H1 (cell line): ENCODE data around the gene TACR2. TPM values are rescaled to one million over a fixed set of nuclear protein-coding genes. Genes with fewer than 3 reads are reported as not detected.

Experiments
- CTCF ChIA-PET: fragments of 300-600 bp; sonication (Branson Sonifier 250); formaldehyde crosslinking; loops from one replicate; lab custom pipeline; 2021; ENCODE audit not compliant: partially characterized antibody; lab: Charles Lee
- POLR2A ChIA-PET: fragments of 300-600 bp; sonication (Branson Sonifier 250); formaldehyde crosslinking; loops from one replicate; lab custom pipeline; 2021; ENCODE audit warnings: inconsistent platforms; ENCODE audit not compliant: partially characterized antibody; lab: Charles Lee
- DNase-seq, 2 experiments: peaks; one replicate each; pipeline versions ENCODE4 v3.0.0 to v3.0.0-alpha.2; 2010 to 2022; ENCODE audit warnings: low spot score in 2 of 2, low read depth in 1 of 2, mixed read lengths in 1 of 2
- FAIRE-seq: peaks from 2 replicates; lab custom pipeline; 2011; peaks lifted over from hg19 to GRCh38; lab: Jason Lieb, UNC
- H2AFZ ChIP-seq: 2 replicates; pipeline ENCODE4 v1.8.1; 2012; ENCODE audit warnings: low read length, inconsistent platforms
- H2AK5ac ChIP-seq: 2 replicates; pipeline ENCODE4 v1.6.1; 2013; ENCODE audit warnings: low read depth, low read length
- H2BK120ac ChIP-seq: replicated peaks from 2 replicates; pipeline ENCODE3; 2013; ENCODE audit warnings: low read depth, low read length, inconsistent platforms
- H2BK12ac ChIP-seq: 2 replicates; pipeline ENCODE4 v1.6.1; 2013; ENCODE audit warnings: low read depth, low read length
- H2BK15ac ChIP-seq: 2 replicates; pipeline ENCODE4 v1.6.1; 2013; ENCODE audit warnings: low read length
- H2BK20ac ChIP-seq: 2 replicates; pipeline ENCODE4 v1.6.1; 2013; ENCODE audit warnings: low read length
- H2BK5ac ChIP-seq: 2 replicates; pipeline ENCODE4 v1.6.1; 2013; ENCODE audit warnings: low read depth, low read length
- H3K14ac ChIP-seq: 2 replicates; pipeline ENCODE4 v1.6.1; 2013; ENCODE audit warnings: inconsistent platforms; ENCODE audit not compliant: insufficient read length
- H3K18ac ChIP-seq: 2 replicates; pipeline ENCODE4 v1.6.1; 2013; ENCODE audit warnings: low read length; ENCODE audit errors: extremely low read depth
- H3K23ac ChIP-seq: 2 replicates; pipeline ENCODE4 v1.6.1; 2013; ENCODE audit warnings: inconsistent platforms; ENCODE audit not compliant: insufficient read length
- H3K23me2 ChIP-seq: 2 replicates; pipeline ENCODE4 v1.6.1; 2013; ENCODE audit warnings: low read depth, low read length
- H3K27ac ChIP-seq: 2 replicates; pipeline ENCODE4 v1.6.1; 2011; ENCODE audit warnings: low read depth, low read length, inconsistent platforms
- H3K27me3 ChIP-seq, 4 experiments: replicated peaks in 1 of 4; 1 replicate in 1 of 4; 2 replicates in 3 of 4; pipeline versions ENCODE4 v1.6.1 to v1.8.1; 2011 to 2013; ENCODE audit warnings: low read length in 3 of 4, mild to moderate bottlenecking in 3 of 4, inconsistent platforms in 2 of 4, mixed read lengths in 2 of 4, moderate library complexity in 1 of 4; ENCODE audit not compliant: control insufficient read depth in 3 of 4, insufficient read depth in 3 of 4; ENCODE audit errors: extremely low read depth in 1 of 4
- H3K36me3 ChIP-seq, 4 experiments: 2 replicates each; pipeline versions ENCODE4 v1.6.1 to v1.8.1; 2011 to 2013; ENCODE audit warnings: mild to moderate bottlenecking in 4 of 4, low read length in 3 of 4, moderate library complexity in 2 of 4, control low read depth in 1 of 4, inconsistent platforms in 1 of 4; ENCODE audit not compliant: insufficient read depth in 4 of 4, control insufficient read depth in 2 of 4
- H3K4ac ChIP-seq: replicated peaks from 2 replicates; pipeline ENCODE3; 2013; ENCODE audit warnings: low read length, low read depth, mixed read lengths, inconsistent platforms; ENCODE audit not compliant: insufficient read length
- H3K4me1 ChIP-seq, 4 experiments: replicated peaks in 1 of 4; 1 replicate in 1 of 4; 2 replicates in 3 of 4; pipeline versions ENCODE4 v1.6.1 to v1.8.1; 2011 to 2013; ENCODE audit warnings: low read length in 3 of 4, inconsistent platforms in 2 of 4, mixed read lengths in 1 of 4; ENCODE audit not compliant: insufficient read depth in 4 of 4, control insufficient read depth in 3 of 4
- H3K4me2 ChIP-seq, 2 experiments: 2 replicates each; pipeline versions ENCODE4 v1.6.1 to v1.8.1; 2011 to 2013; ENCODE audit warnings: low read depth in 2 of 2, low read length in 2 of 2, control low read depth in 1 of 2, inconsistent platforms in 1 of 2, mild to moderate bottlenecking in 1 of 2; ENCODE audit not compliant: insufficient read depth in 1 of 2
- H3K4me3 ChIP-seq, 4 experiments: fragments of 200-600, 300-600 bp in 1 of 4; sonication (generic), shearing (Covaris generic), sonication (Bioruptor Twin) in 1 of 4; 2 replicates each; pipeline versions ENCODE4 v1.5.1 to v1.8.1; 2011 to 2016; ENCODE audit warnings: low read length in 4 of 4, low read depth in 3 of 4, control low read depth in 2 of 4, inconsistent platforms in 2 of 4, mild to moderate bottlenecking in 2 of 4, mixed read lengths in 1 of 4, moderate library complexity in 1 of 4; ENCODE audit not compliant: insufficient read depth in 2 of 4; ENCODE audit errors: extremely low read depth in 1 of 4
- H3K56ac ChIP-seq: replicated peaks from 2 replicates; pipeline ENCODE3; 2013; ENCODE audit warnings: low read depth, mild to moderate bottlenecking, mixed read lengths, low read length, inconsistent platforms; ENCODE audit not compliant: insufficient read length
- H3K79me1 ChIP-seq: 2 replicates; pipeline ENCODE4 v1.6.1; 2013; ENCODE audit warnings: low read depth, low read length, control low read depth
- H3K79me2 ChIP-seq, 2 experiments: 2 replicates each; pipeline versions ENCODE4 v1.6.1 to v1.8.1; 2012 to 2013; ENCODE audit warnings: low read length in 2 of 2, mild to moderate bottlenecking in 2 of 2, inconsistent platforms in 1 of 2; ENCODE audit not compliant: insufficient read depth in 2 of 2, control insufficient read depth in 1 of 2
- H3K9ac ChIP-seq, 4 experiments: replicated peaks in 1 of 4; 1 replicate in 1 of 4; 2 replicates in 3 of 4; pipeline versions ENCODE4 v1.6.1 to v1.8.1; 2011 to 2013; ENCODE audit warnings: low read depth in 3 of 4, low read length in 3 of 4, control low read depth in 2 of 4, mild to moderate bottlenecking in 2 of 4, moderate library complexity in 2 of 4, inconsistent platforms in 1 of 4; ENCODE audit errors: extremely low read depth in 1 of 4
- H3K9me3 ChIP-seq, 2 experiments: 2 replicates each; pipeline versions ENCODE4 v1.6.1 to v1.8.1; 2012 to 2013; ENCODE audit warnings: mild to moderate bottlenecking in 2 of 2, moderate library complexity in 2 of 2, control low read depth in 1 of 2, inconsistent platforms in 1 of 2, low read depth in 1 of 2, low read length in 1 of 2, mixed read lengths in 1 of 2; ENCODE audit not compliant: insufficient read depth in 2 of 2
- H4K20me1 ChIP-seq, 2 experiments: replicated peaks in 1 of 2; 2 replicates each; pipeline versions ENCODE3 to v1.8.1; 2011 to 2013; ENCODE audit warnings: inconsistent platforms in 2 of 2, low read length in 2 of 2, mild to moderate bottlenecking in 1 of 2; ENCODE audit not compliant: insufficient read depth in 2 of 2, control insufficient read depth in 1 of 2
- H4K5ac ChIP-seq: 2 replicates; pipeline ENCODE4 v1.6.1; 2013; ENCODE audit warnings: low read length, low read depth, mixed read lengths, inconsistent platforms; ENCODE audit not compliant: insufficient read length
- H4K8ac ChIP-seq: 2 replicates; pipeline ENCODE4 v1.8.0; 2013; ENCODE audit warnings: mild to moderate bottlenecking, moderate library complexity, low read length, inconsistent platforms; ENCODE audit not compliant: insufficient read depth; ENCODE audit errors: extremely low read depth
- H4K91ac ChIP-seq: replicated peaks from 2 replicates; pipeline ENCODE3; 2013; ENCODE audit warnings: low read length, mixed read lengths, inconsistent platforms; ENCODE audit not compliant: insufficient read length
- MAFK ChIP-seq: IDR thresholded peaks from 2 replicates; pipeline ENCODE4 v1.6.1; 2012; ENCODE audit warnings: low read depth, mild to moderate bottlenecking, improper control_type of control experiment, low read length
- SIN3A ChIP-seq, 2 experiments: IDR thresholded peaks in 1 of 2; conservative IDR thresholded peaks in 1 of 2; 2 replicates each; pipeline ENCODE4 v1.6.1; 2011 to 2012; ENCODE audit warnings: low read length in 2 of 2, improper control_type of control experiment in 1 of 2, low read depth in 1 of 2, mild to moderate bottlenecking in 1 of 2
- SRF ChIP-seq: IDR thresholded peaks from 2 replicates; pipeline ENCODE4 v1.6.1; 2011; ENCODE audit warnings: mild to moderate bottlenecking, low read depth, low read length, moderate library complexity
- TAF7 ChIP-seq: optimal IDR thresholded peaks from 2 replicates; pipeline ENCODE3; 2011; ENCODE audit warnings: low read depth, mild to moderate bottlenecking, inconsistent platforms, low read length, moderate library complexity, borderline replicate concordance
- WGBS, 2 experiments: shearing (Covaris generic) in 1 of 2; methylation state at CpG; one replicate each; pipeline versions ENCODE4 v1.1.6 to v1.1.7; 2013 to 2015; ENCODE audit warnings: low lambda C conversion rate in 2 of 2, mixed read lengths in 2 of 2, inconsistent platforms in 1 of 2, low coverage in 1 of 2, missing lambda C conversion rate in 1 of 2; ENCODE audit not compliant: insufficient replicate concordance in 2 of 2, insufficient coverage in 1 of 2, insufficient read length in 1 of 2; ENCODE audit errors: extremely low coverage in 1 of 2, missing lambda C conversion rate in 1 of 2; 5-methylcytosine and 5-hydroxymethylcytosine counted together
- polyA plus RNA-seq, 7 experiments: library from polyadenylated mRNA; depleted of rRNA in 3 of 7; stranded (reverse) in 5 of 7; unstranded in 2 of 7; fragments of >200 nt in 5 of 7; fragments of 200-250 nt in 2 of 7; gene quantifications; 1 replicate in 5 of 7; 2 replicates in 1 of 7; 4 replicates in 1 of 7; pipeline versions ENCODE4 v1.2.1 to v1.2.3, GENCODE V29; 2011 to 2013; ENCODE audit warnings: missing spikeins in 2 of 7, mixed read lengths in 2 of 7
- total RNA-seq: library from RNA; stranded (reverse); fragmentation: NEBNext Ultra II Directional; extraction: Animal tissue kit (Norgen Biotek cat#: 25700); gene quantifications from 2 replicates; pipeline ENCODE4 v1.2.1, GENCODE V29; 2021
- TF ChIP-seq, protein P1 (sequence below): IDR thresholded peaks from 2 replicates; pipeline ENCODE4 v1.6.1; 2012; ENCODE audit warnings: inconsistent platforms
- TF ChIP-seq, protein P2 (sequence below): IDR thresholded peaks from 2 replicates; pipeline ENCODE4 v1.6.1; 2011; ENCODE audit warnings: low read length, improper control_type of control experiment

The TACR2 gene
- total and polyA plus RNA-seq, 2 of the 8 experiments (the other 6 are each of a cell fraction or from before 2014, with no cell fraction given), result 0.06 TPM; not detected in 1

DNA sequence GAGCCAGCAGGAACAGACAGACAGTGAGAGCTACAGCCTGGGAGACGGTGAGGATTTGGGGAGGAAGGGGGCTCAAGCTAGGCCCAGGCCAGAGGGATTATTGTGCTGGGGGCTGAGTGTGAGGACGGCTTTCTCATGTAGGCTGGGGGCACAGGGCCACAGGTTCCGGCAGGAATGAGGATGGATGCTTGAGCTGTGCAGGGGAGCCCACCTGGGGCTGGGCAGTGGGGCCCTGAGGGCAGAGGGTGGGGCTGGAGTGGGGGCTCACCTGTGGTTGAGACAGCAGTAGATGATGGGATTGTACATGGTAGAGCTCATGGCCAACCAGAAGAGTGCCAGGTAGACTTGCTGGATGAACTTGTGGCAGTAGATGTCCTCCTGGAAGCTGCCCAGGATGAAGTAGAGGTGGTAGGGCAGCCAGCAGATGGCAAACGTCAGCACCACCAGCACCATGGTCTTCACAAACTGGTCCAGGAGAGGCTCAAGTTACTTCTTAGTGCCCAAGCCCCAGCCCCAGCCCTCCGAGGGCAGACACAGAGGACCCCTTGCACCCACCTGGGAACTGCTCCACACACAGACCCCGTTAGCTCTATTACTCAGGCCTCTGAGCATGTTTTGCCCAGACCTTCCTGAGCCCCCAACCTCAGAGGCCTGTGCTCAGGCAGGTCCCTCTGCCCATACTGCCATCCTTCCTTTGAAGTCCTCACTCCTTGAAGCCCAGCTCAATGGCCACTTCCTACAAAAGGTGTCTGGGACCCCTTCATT, 9.7 kb downstream of the TACR2 start:
- POLR2A ChIA-PET, result interaction anchor here (0.9 to 1.9 kb wide), 8 partner anchors 8 to 232 kb away, joined by 3 to 6 read pairs (median 4); no protein-coding TSS in a partner anchor
- no peak overlapping the region for H3K4me2 ChIP-seq

More for the DNA sequence above, 9.7 kb downstream of the TACR2 start:
- Histone ChIP-seq H2BK20ac (peak overlapping the region; percentile 55; the same call in 1 of the 2 replicates), H3K23me2 (no peaks in the 10 kb centered on the region), H3K4ac (no peak overlapping the region), H3K27ac (no peak overlapping the region), H3K4me3 (no peak overlapping the region), H2AFZ (no peak overlapping the region), H3K27me3 (no peaks in the 10 kb centered on the region), H4K5ac (no peak overlapping the region), H3K36me3 (peaks cover 0 to 3% (median 3%) of the 10 kb centered on the region in 4 experiments; a peak in 2 of 8 replicates), H4K8ac (no peak overlapping the region), H4K20me1 (no peaks in the 10 kb centered on the region), H2BK5ac (0 out of 2 replicates have a peak overlapping the region, but pooled peaks have one; percentile 76), H2AK5ac (peak overlapping the region; percentile 4; the same call in 1 of the 2 replicates), H3K9ac (no peak overlapping the region; a peak in 1 of 7 replicates), H3K9me3 (no peaks in the 10 kb centered on the region), H3K79me1 (no peaks in the 10 kb centered on the region), H3K23ac (no peak overlapping the region), H2BK120ac (no peak overlapping the region), H3K18ac (no peak overlapping the region), H3K79me2 (no peaks in the 10 kb centered on the region), H3K14ac (no peak overlapping the region), H2BK15ac (peak overlapping the region; percentile 72), H3K56ac (no peak overlapping the region), H2BK12ac (0 out of 2 replicates have a peak overlapping the region, but pooled peaks have one; percentile 86), H3K4me1 (peaks cover 0 to 10% (median 7%) of the 10 kb centered on the region in 4 experiments; a peak in 6 of 7 replicates), H4K91ac (no peak overlapping the region)
- FAIRE-seq (no peak), DNase-seq (no peak)
- WGBS, 2 experiments, result 92% methylated on average over 6 of the region's 6 CpGs; no CpG with 5 or more reads in 1 of the 2 experiments
- TF ChIP-seq TAF7 (no peak), SIN3A (conservative IDR thresholded peaks at IDR 0.05 in 1 of 2, IDR thresholded peaks at IDR 0.05 in 1 of 2; ENCODE audit: low read depth in 1 of 2, low read length in 2 of 2) (no peak), SRF (no peak), MAFK (no peak)
- TF ChIP-seq, protein P1, sequence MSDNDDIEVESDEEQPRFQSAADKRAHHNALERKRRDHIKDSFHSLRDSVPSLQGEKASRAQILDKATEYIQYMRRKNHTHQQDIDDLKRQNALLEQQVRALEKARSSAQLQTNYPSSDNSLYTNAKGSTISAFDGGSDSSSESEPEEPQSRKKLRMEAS, result no peak
- TF ChIP-seq, protein P2, sequence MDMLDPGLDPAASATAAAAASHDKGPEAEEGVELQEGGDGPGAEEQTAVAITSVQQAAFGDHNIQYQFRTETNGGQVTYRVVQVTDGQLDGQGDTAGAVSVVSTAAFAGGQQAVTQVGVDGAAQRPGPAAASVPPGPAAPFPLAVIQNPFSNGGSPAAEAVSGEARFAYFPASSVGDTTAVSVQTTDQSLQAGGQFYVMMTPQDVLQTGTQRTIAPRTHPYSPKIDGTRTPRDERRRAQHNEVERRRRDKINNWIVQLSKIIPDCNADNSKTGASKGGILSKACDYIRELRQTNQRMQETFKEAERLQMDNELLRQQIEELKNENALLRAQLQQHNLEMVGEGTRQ, result no peak
- CTCF ChIA-PET, result interaction anchor here (0.7 to 7.6 kb wide), 46 partner anchors 8 to 313 kb away, joined by 3 to 69 read pairs (median 4); partner anchors contain the start of genes HK1, TACR2 and TSPAN15
